Measurements from ENCODE around the gene TECTB. TPM values are rescaled to one million over a fixed set of nuclear protein-coding genes. Genes with fewer than 3 reads are reported as not detected.

The TECTB gene
- total RNA-seq, 1 experiment from 2014 or later, result 0.07 TPM

GRCh38 chr10:112239347-112239746, 43.9 kb upstream of the TECTB start:
- Histone ChIP-seq H4K20me1 (ENCODE audit: insufficient read depth) (no peaks in the 10 kb centered on the region), H3K4me2 (ENCODE audit: low read length) (no peak overlapping the region), H3K27me3 (ENCODE audit: insufficient read depth, low read length) (no peaks in the 10 kb centered on the region), H3K36me3 (ENCODE audit: control insufficient read depth in 1 of 2, insufficient read depth in 2 of 2, low read length in 2 of 2) (no peaks in the 10 kb centered on the region), H2AFZ (ENCODE audit: low read depth, low read length, poor library complexity, severe bottlenecking) (no peak overlapping the region), H3K27ac (ENCODE audit: low read depth, low read length) (no peak overlapping the region), H3K9ac (ENCODE audit: low read length) (no peak overlapping the region), H3K9me3 (ENCODE audit: control insufficient read depth in 1 of 2, insufficient read depth in 1 of 2, low read depth in 1 of 2, low read length in 2 of 2) (no peaks in the 10 kb centered on the region), H3K79me2 (ENCODE audit: insufficient read depth, low read length) (no peaks in the 10 kb centered on the region), H3K9me2 (ENCODE audit: insufficient read depth) (no peaks in the 10 kb centered on the region), H3K4me1 (ENCODE audit: control insufficient read depth in 1 of 2, insufficient read depth in 2 of 2, low read length in 2 of 2) (no peaks in the 10 kb centered on the region), H3K4me3 (replicated peaks in 1 of 2; ENCODE audit: low read depth in 1 of 2, low read length in 2 of 2) (no peak overlapping the region)
- ATAC-seq, result no peak
- no TSS peak for BruUV-seq (replicated peaks)
- RAD21 ChIA-PET (ENCODE audit: low non-redundant PET in 1 of 2, low total read pairs in 2 of 2, uncharacterized antibody in 2 of 2, unreplicated experiment in 2 of 2), result no interaction called here
- TF ChIP-seq ELF1 (IDR thresholded peaks at IDR 0.05; ENCODE audit: borderline replicate concordance, low read depth) (no peak), FOSL1 (IDR thresholded peaks at IDR 0.05; ENCODE audit: low read depth) (no peak), ATF3 (IDR thresholded peaks at IDR 0.05) (no peak), YY1 (IDR thresholded peaks at IDR 0.05; ENCODE audit: extremely low read depth, insufficient replicate concordance, low read depth, low read length) (no peak), SRF (IDR thresholded peaks at IDR 0.05; ENCODE audit: low read depth) (no peak), ZNF274 (IDR thresholded peaks at IDR 0.05; ENCODE audit: low read depth, low read length) (no peak), MAX (IDR thresholded peaks at IDR 0.05) (no peak), SIN3A (IDR thresholded peaks at IDR 0.05; ENCODE audit: low read depth) (no peak)
- TF ChIP-seq, protein P1, sequence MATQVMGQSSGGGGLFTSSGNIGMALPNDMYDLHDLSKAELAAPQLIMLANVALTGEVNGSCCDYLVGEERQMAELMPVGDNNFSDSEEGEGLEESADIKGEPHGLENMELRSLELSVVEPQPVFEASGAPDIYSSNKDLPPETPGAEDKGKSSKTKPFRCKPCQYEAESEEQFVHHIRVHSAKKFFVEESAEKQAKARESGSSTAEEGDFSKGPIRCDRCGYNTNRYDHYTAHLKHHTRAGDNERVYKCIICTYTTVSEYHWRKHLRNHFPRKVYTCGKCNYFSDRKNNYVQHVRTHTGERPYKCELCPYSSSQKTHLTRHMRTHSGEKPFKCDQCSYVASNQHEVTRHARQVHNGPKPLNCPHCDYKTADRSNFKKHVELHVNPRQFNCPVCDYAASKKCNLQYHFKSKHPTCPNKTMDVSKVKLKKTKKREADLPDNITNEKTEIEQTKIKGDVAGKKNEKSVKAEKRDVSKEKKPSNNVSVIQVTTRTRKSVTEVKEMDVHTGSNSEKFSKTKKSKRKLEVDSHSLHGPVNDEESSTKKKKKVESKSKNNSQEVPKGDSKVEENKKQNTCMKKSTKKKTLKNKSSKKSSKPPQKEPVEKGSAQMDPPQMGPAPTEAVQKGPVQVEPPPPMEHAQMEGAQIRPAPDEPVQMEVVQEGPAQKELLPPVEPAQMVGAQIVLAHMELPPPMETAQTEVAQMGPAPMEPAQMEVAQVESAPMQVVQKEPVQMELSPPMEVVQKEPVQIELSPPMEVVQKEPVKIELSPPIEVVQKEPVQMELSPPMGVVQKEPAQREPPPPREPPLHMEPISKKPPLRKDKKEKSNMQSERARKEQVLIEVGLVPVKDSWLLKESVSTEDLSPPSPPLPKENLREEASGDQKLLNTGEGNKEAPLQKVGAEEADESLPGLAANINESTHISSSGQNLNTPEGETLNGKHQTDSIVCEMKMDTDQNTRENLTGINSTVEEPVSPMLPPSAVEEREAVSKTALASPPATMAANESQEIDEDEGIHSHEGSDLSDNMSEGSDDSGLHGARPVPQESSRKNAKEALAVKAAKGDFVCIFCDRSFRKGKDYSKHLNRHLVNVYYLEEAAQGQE (IDR thresholded peaks at IDR 0.05; ENCODE audit: low read depth), result no peak
- TF ChIP-seq, protein P2, sequence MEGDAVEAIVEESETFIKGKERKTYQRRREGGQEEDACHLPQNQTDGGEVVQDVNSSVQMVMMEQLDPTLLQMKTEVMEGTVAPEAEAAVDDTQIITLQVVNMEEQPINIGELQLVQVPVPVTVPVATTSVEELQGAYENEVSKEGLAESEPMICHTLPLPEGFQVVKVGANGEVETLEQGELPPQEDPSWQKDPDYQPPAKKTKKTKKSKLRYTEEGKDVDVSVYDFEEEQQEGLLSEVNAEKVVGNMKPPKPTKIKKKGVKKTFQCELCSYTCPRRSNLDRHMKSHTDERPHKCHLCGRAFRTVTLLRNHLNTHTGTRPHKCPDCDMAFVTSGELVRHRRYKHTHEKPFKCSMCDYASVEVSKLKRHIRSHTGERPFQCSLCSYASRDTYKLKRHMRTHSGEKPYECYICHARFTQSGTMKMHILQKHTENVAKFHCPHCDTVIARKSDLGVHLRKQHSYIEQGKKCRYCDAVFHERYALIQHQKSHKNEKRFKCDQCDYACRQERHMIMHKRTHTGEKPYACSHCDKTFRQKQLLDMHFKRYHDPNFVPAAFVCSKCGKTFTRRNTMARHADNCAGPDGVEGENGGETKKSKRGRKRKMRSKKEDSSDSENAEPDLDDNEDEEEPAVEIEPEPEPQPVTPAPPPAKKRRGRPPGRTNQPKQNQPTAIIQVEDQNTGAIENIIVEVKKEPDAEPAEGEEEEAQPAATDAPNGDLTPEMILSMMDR (IDR thresholded peaks at IDR 0.05 in 2 of 3, conservative IDR thresholded peaks at IDR 0.05 in 1 of 3; ENCODE audit: borderline replicate concordance in 1 of 3, insufficient read depth in 1 of 3, low read depth in 2 of 3, low read length in 2 of 3), result no peak
- CTCF ChIA-PET, result no interaction called here
- no peak for DNase-seq (ENCODE audit: low read depth, low spot score)
- intact Hi-C loops (cut with micrococcal nuclease), result no loop called here
- POLR2A ChIA-PET, result no interaction called here

Data from HCT116 (cell line).